Mucosa of stomach (tissue), 1 donor: ENCODE measurements around the gene PIH1D1.
"Not testable (repeated sequence)": the region's sequence is repeated elsewhere in the genome, so short reads cannot be mapped to it uniquely, and the experiment has no call there.

Experiments
- H3K27me3 ChIP-seq: one replicate; pipeline ENCODE4 v1.7.0; 2013; ENCODE audit warnings: mild to moderate bottlenecking, low read length; ENCODE audit not compliant: control insufficient read depth, insufficient read depth
- H3K36me3 ChIP-seq: one replicate; pipeline ENCODE4 v1.7.0; 2013; ENCODE audit warnings: low read length; ENCODE audit not compliant: control insufficient read depth, insufficient read depth
- H3K4me1 ChIP-seq: one replicate; pipeline ENCODE4 v1.7.0; 2013; ENCODE audit warnings: mild to moderate bottlenecking, low read length; ENCODE audit not compliant: control insufficient read depth, insufficient read depth
- H3K4me3 ChIP-seq: one replicate; pipeline ENCODE4 v1.7.0; 2013; ENCODE audit warnings: low read length
- H3K9ac ChIP-seq: one replicate; pipeline ENCODE4 v1.7.0; 2013; ENCODE audit warnings: mild to moderate bottlenecking, low read length, moderate library complexity
- H3K9me3 ChIP-seq: one replicate; pipeline ENCODE4 v1.7.0; 2013; ENCODE audit warnings: mild to moderate bottlenecking, low read length, moderate library complexity; ENCODE audit not compliant: control insufficient read depth
- donor health status: Pancreatic carcinoma.

The PIH1D1 gene

GRCh38 chr19:49461130-49461529, 9.5 kb upstream of the PIH1D1 start:
- not testable (repeated sequence) for H3K27me3 ChIP-seq, H3K4me1 ChIP-seq, H3K36me3 ChIP-seq, H3K9me3 ChIP-seq, H3K4me3 ChIP-seq, H3K9ac ChIP-seq

- no peaks in the 10 kb centered on the region for H3K9me3 ChIP-seq
- H3K4me1 ChIP-seq, result peaks cover 5% of the 10 kb centered on the region
- no peaks in the 10 kb centered on the region for H3K36me3 ChIP-seq
- H3K9ac ChIP-seq, result no peak overlapping the region
- H3K4me3 ChIP-seq, result no peak overlapping the region
- no peaks in the 10 kb centered on the region for H3K27me3 ChIP-seq
These were observed 7.8 kb upstream of the PIH1D1 start for GRCh38 chr19:49459388-49459787.

- Histone ChIP-seq H3K4me1 (peaks cover 11% of the 10 kb centered on the region), H3K4me3 (no peak overlapping the region), H3K9me3 (no peaks in the 10 kb centered on the region), H3K9ac (no peak overlapping the region), H3K36me3 (no peaks in the 10 kb centered on the region), H3K27me3 (no peaks in the 10 kb centered on the region)
These were observed 6.9 kb upstream of the PIH1D1 start for GRCh38 chr19:49458567-49458903.

GRCh38 chr19:49456326-49456725, 4.7 kb upstream of the PIH1D1 start:
- H3K9me3 ChIP-seq, result no peaks in the 10 kb centered on the region
- H3K4me1 ChIP-seq, result peaks cover 15% of the 10 kb centered on the region
- H3K4me3 ChIP-seq, result no peak overlapping the region
- no peak overlapping the region for H3K9ac ChIP-seq
- no peaks in the 10 kb centered on the region for H3K27me3 ChIP-seq
- no peaks in the 10 kb centered on the region for H3K36me3 ChIP-seq

- Histone ChIP-seq H3K27me3 (no peaks in the 10 kb centered on the region), H3K4me3 (no peak overlapping the region), H3K36me3 (no peaks in the 10 kb centered on the region), H3K4me1 (peaks cover 19% of the 10 kb centered on the region), H3K9me3 (no peaks in the 10 kb centered on the region), H3K9ac (no peak overlapping the region)
These were observed 4.2 kb upstream of the PIH1D1 start for GRCh38 chr19:49455773-49456172.

- Histone ChIP-seq H3K27me3 (no peaks in the 10 kb centered on the region), H3K4me1 (peaks cover 22% of the 10 kb centered on the region), H3K9me3 (no peaks in the 10 kb centered on the region), H3K9ac (peak overlapping the region; percentile 97), H3K36me3 (peaks cover 7% of the 10 kb centered on the region), H3K4me3 (peak overlapping the region; percentile 81)
These were observed 2.2 kb upstream of the PIH1D1 start for GRCh38 chr19:49453757-49454240.

GRCh38 chr19:49453013-49453756, 1.6 kb upstream of the PIH1D1 start, which contains the start of gene ALDH16A1:
Gene ALDH16A1 (plus strand): TSS chr19:49453225. CDS start chr19:49453332, 107 bp downstream.
- Histone ChIP-seq H3K36me3 (peaks cover 9% of the 10 kb centered on the region), H3K4me1 (peaks cover 18% of the 10 kb centered on the region), H3K9ac (peak within 1 kb of the TSS; percentile 97)

GRCh38 chr19:49450405-49450804, 1.2 kb downstream of the PIH1D1 start:
- Histone ChIP-seq H3K27me3 (no peaks in the 10 kb centered on the region), H3K36me3 (peaks cover 9% of the 10 kb centered on the region), H3K9ac (peak overlapping the region; percentile 95), H3K9me3 (no peaks in the 10 kb centered on the region), H3K4me3 (peak overlapping the region; percentile 8), H3K4me1 (peaks cover 18% of the 10 kb centered on the region)

More at GRCh38 chr19:49453013-49453756, 1.6 kb upstream of the PIH1D1 start, which contains the start of gene ALDH16A1:
- H3K9me3 ChIP-seq, result no peaks in the 10 kb centered on the region
- H3K27me3 ChIP-seq, result no peaks in the 10 kb centered on the region
- H3K4me3 ChIP-seq, result peak within 1 kb of the TSS; percentile 81

- peaks cover 12% of the 10 kb centered on the region for H3K4me1 ChIP-seq
- H3K9me3 ChIP-seq, result no peaks in the 10 kb centered on the region
- no peak overlapping the region for H3K4me3 ChIP-seq
- peaks cover 9% of the 10 kb centered on the region for H3K36me3 ChIP-seq
- no peaks in the 10 kb centered on the region for H3K27me3 ChIP-seq
- no peak overlapping the region for H3K9ac ChIP-seq
These were observed 3.2 kb downstream of the PIH1D1 start for GRCh38 chr19:49448432-49448786.

- peaks cover 9% of the 10 kb centered on the region for H3K36me3 ChIP-seq
- no peak overlapping the region for H3K4me3 ChIP-seq
- H3K27me3 ChIP-seq, result no peaks in the 10 kb centered on the region
- H3K9ac ChIP-seq, result no peak overlapping the region
- H3K4me1 ChIP-seq, result peaks cover 12% of the 10 kb centered on the region
- H3K9me3 ChIP-seq, result no peaks in the 10 kb centered on the region
These were observed 3.9 kb downstream of the PIH1D1 start for GRCh38 chr19:49447485-49448431.

- Histone ChIP-seq H3K27me3 (peaks cover 14% of the 10 kb centered on the region), H3K9me3 (no peaks in the 10 kb centered on the region), H3K4me1 (peaks cover 10% of the 10 kb centered on the region), H3K4me3 (no peak overlapping the region), H3K9ac (no peak overlapping the region), H3K36me3 (peaks cover 9% of the 10 kb centered on the region)
These were observed 5.6 kb downstream of the PIH1D1 start for GRCh38 chr19:49445997-49446396.

- H3K4me3 ChIP-seq, H3K36me3 ChIP-seq, H3K9ac ChIP-seq, H3K9me3 ChIP-seq, H3K4me1 ChIP-seq: not testable (repeated sequence)
- H3K27me3 ChIP-seq, result peaks cover 32% of the 10 kb centered on the region
These were observed 7.4 kb downstream of the PIH1D1 start for GRCh38 chr19:49444100-49444700.
